IPS-18a (cell line): Measurements from ENCODE around the gene HMGN2.

ENCODE experiments used
- H3K27ac ChIP-seq: one replicate; pipeline ENCODE4 v1.5.1; 2013; ENCODE audit warnings: low read length
- H3K27me3 ChIP-seq: one replicate; pipeline ENCODE4 v1.6.1; 2013; ENCODE audit warnings: mild to moderate bottlenecking, low read length; ENCODE audit not compliant: control insufficient read depth, insufficient read depth
- H3K36me3 ChIP-seq: one replicate; pipeline ENCODE4 v1.6.1; 2013; ENCODE audit warnings: low read depth, low read length; ENCODE audit not compliant: control insufficient read depth
- H3K4me1 ChIP-seq: one replicate; pipeline ENCODE4 v1.6.1; 2013; ENCODE audit warnings: low read depth, low read length; ENCODE audit not compliant: control insufficient read depth
- H3K4me3 ChIP-seq: one replicate; pipeline ENCODE4 v1.5.1; 2013; ENCODE audit warnings: low read length
- H3K9ac ChIP-seq: one replicate; pipeline ENCODE4 v1.6.1; 2013; ENCODE audit warnings: mild to moderate bottlenecking, low read length, moderate library complexity
- H3K9me3 ChIP-seq: one replicate; pipeline ENCODE4 v1.6.1; 2013; ENCODE audit warnings: low read depth, low read length; ENCODE audit not compliant: control insufficient read depth

The HMGN2 gene

GRCh38 chr1:26459573-26460031, 12.6 kb upstream of the HMGN2 start:
- no peak overlapping the region for H3K9ac ChIP-seq
- no peak overlapping the region for H3K4me3 ChIP-seq
- H3K27me3 ChIP-seq, result no peaks in the 10 kb centered on the region
- H3K36me3 ChIP-seq, result peaks cover 29% of the 10 kb centered on the region
- no peaks in the 10 kb centered on the region for H3K9me3 ChIP-seq
- no peak overlapping the region for H3K27ac ChIP-seq
- no peaks in the 10 kb centered on the region for H3K4me1 ChIP-seq

- H3K36me3 ChIP-seq, result peaks cover 46% of the 10 kb centered on the region
- H3K27ac ChIP-seq, result no peak overlapping the region
- peaks cover 19% of the 10 kb centered on the region for H3K4me1 ChIP-seq
These were observed 3.3 kb upstream of the HMGN2 start for GRCh38 chr1:26468911-26469310.

GRCh38 chr1:26469558-26469957, 2.7 kb upstream of the HMGN2 start:
- Histone ChIP-seq H3K4me1 (peaks cover 19% of the 10 kb centered on the region), H3K27ac (no peak overlapping the region), H3K36me3 (peaks cover 47% of the 10 kb centered on the region), H3K9me3 (no peaks in the 10 kb centered on the region), H3K9ac (no peak overlapping the region), H3K4me3 (no peak overlapping the region), H3K27me3 (peaks cover 6% of the 10 kb centered on the region)

More at GRCh38 chr1:26468911-26469310, 3.3 kb upstream of the HMGN2 start:
- H3K4me3 ChIP-seq, result no peak overlapping the region
- no peak overlapping the region for H3K9ac ChIP-seq
- no peaks in the 10 kb centered on the region for H3K9me3 ChIP-seq
- H3K27me3 ChIP-seq, result peaks cover 6% of the 10 kb centered on the region

GRCh38 chr1:26470878-26471497, 1.3 kb upstream of the HMGN2 start:
- Histone ChIP-seq H3K9ac (peak overlapping the region; percentile 95), H3K4me1 (peaks cover 19% of the 10 kb centered on the region), H3K27ac (no peak overlapping the region), H3K9me3 (no peaks in the 10 kb centered on the region), H3K27me3 (peaks cover 6% of the 10 kb centered on the region), H3K4me3 (peak overlapping the region; percentile 68), H3K36me3 (peaks cover 41% of the 10 kb centered on the region)

GRCh38 chr1:26471498-26472319, 531 bp upstream of the HMGN2 start:
- no peak overlapping the region for H3K27ac ChIP-seq
- no peaks in the 10 kb centered on the region for H3K9me3 ChIP-seq
- peaks cover 6% of the 10 kb centered on the region for H3K27me3 ChIP-seq
- H3K4me3 ChIP-seq, result peak overlapping the region; percentile 68
- peak overlapping the region; percentile 95 for H3K9ac ChIP-seq
- peaks cover 19% of the 10 kb centered on the region for H3K4me1 ChIP-seq
- H3K36me3 ChIP-seq, result peaks cover 43% of the 10 kb centered on the region

- Histone ChIP-seq H3K9me3 (no peaks in the 10 kb centered on the region), H3K4me3 (peak overlapping the region; percentile 98), H3K36me3 (peaks cover 45% of the 10 kb centered on the region), H3K27ac (no peak overlapping the region), H3K4me1 (peaks cover 19% of the 10 kb centered on the region), H3K27me3 (peaks cover 6% of the 10 kb centered on the region), H3K9ac (peak overlapping the region; percentile 95)
These were observed 933 bp downstream of the HMGN2 start for GRCh38 chr1:26472901-26473845.

- Histone ChIP-seq H3K9ac (no peak overlapping the region), H3K9me3 (no peaks in the 10 kb centered on the region), H3K4me3 (no peak overlapping the region), H3K27ac (no peak overlapping the region), H3K4me1 (peaks cover 19% of the 10 kb centered on the region), H3K27me3 (peaks cover 6% of the 10 kb centered on the region), H3K36me3 (peaks cover 47% of the 10 kb centered on the region)
These were observed 2.6 kb downstream of the HMGN2 start for GRCh38 chr1:26474818-26475217.

- H3K4me1 ChIP-seq, result peaks cover 13% of the 10 kb centered on the region
- peaks cover 47% of the 10 kb centered on the region for H3K36me3 ChIP-seq
- no peak overlapping the region for H3K27ac ChIP-seq
- H3K9me3 ChIP-seq, result no peaks in the 10 kb centered on the region
- no peak overlapping the region for H3K4me3 ChIP-seq
- no peak overlapping the region for H3K9ac ChIP-seq
- H3K27me3 ChIP-seq, result peaks cover 1% of the 10 kb centered on the region
These were observed 3.7 kb downstream of the HMGN2 start for GRCh38 chr1:26475989-26476388.

- Histone ChIP-seq H3K4me1 (peaks cover 7% of the 10 kb centered on the region), H3K9me3 (no peaks in the 10 kb centered on the region), H3K27me3 (no peaks in the 10 kb centered on the region), H3K27ac (no peak overlapping the region), H3K9ac (no peak overlapping the region), H3K4me3 (no peak overlapping the region), H3K36me3 (peaks cover 47% of the 10 kb centered on the region)
These were observed 4.7 kb downstream of the HMGN2 start for GRCh38 chr1:26476958-26477357.

GRCh38 chr1:26477446-26478152, 5.4 kb downstream of the HMGN2 start:
- no peaks in the 10 kb centered on the region for H3K27me3 ChIP-seq
- H3K36me3 ChIP-seq, result peaks cover 47% of the 10 kb centered on the region
- H3K9me3 ChIP-seq, result no peaks in the 10 kb centered on the region
- no peak overlapping the region for H3K4me3 ChIP-seq
- H3K27ac ChIP-seq, result no peak overlapping the region
- H3K9ac ChIP-seq, result no peak overlapping the region
- H3K4me1 ChIP-seq, result peaks cover 7% of the 10 kb centered on the region
